ENCODE measurements around the gene NME9.

NME9 gene

DNA sequence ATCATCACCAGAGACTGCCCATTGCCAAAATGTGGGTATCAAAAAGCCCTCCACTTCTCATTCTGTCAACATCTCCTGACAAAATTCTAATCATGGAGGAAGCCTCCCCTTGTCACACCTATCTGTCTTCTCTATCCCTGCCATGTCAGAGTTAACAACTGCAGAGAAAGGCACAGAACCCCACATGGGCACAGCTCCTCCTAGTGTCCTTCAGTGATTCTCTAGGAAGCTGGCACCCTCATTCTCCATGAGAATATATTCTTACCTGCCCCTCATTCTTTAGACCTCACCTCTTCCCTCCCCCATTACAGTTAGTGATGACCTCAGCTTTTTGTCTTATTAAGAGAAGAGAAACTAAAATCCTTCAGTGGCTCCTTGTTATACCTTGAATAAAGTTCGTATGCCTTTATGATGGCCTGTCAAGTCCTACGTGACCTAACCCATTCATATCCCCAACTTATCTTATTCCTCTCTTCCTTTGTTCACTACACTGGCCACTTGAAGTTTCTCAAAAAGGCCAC is 44.6 kb downstream of the NME9 start:
- Histone ChIP-seq H3K27me3 (replicated peaks; ENCODE audit: control insufficient read depth, insufficient read depth, low read length) (no peaks in the 10 kb centered on the region), H3K4me3 (replicated peaks; ENCODE audit: low read depth, low read length) (no peak overlapping the region), H3K36me3 (ENCODE audit: control insufficient read depth, insufficient read depth, low read length) (peaks cover 16% of the 10 kb centered on the region)
- DNase-seq (ENCODE audit: extremely low read depth, insufficient read length), result no peak
- TF ChIP-seq CTCF (IDR thresholded peaks at IDR 0.05; ENCODE audit: insufficient read depth, low read length, poor library complexity, severe bottlenecking), result peak; percentile 21

- no peak overlapping the region for H3K4me3 ChIP-seq (replicated peaks; ENCODE audit: low read depth, low read length)
- H3K36me3 ChIP-seq (ENCODE audit: control insufficient read depth, insufficient read depth, low read length), result peaks cover 10% of the 10 kb centered on the region
- no peak for DNase-seq (ENCODE audit: extremely low read depth, insufficient read length)
- TF ChIP-seq CTCF (IDR thresholded peaks at IDR 0.05; ENCODE audit: insufficient read depth, low read length, poor library complexity, severe bottlenecking), result no peak
- no peaks in the 10 kb centered on the region for H3K27me3 ChIP-seq (replicated peaks; ENCODE audit: control insufficient read depth, insufficient read depth, low read length)
Observed at GRCh38 chr3:138284079-138284478, 45.6 kb downstream of the NME9 start.

- Histone ChIP-seq H3K4me3 (replicated peaks; ENCODE audit: low read depth, low read length) (no peak overlapping the region), H3K36me3 (ENCODE audit: control insufficient read depth, insufficient read depth, low read length) (peaks cover 10% of the 10 kb centered on the region), H3K27me3 (replicated peaks; ENCODE audit: control insufficient read depth, insufficient read depth, low read length) (no peaks in the 10 kb centered on the region)
- TF ChIP-seq CTCF (IDR thresholded peaks at IDR 0.05; ENCODE audit: insufficient read depth, low read length, poor library complexity, severe bottlenecking), result no peak
- no peak for DNase-seq (ENCODE audit: extremely low read depth, insufficient read length)
Observed at GRCh38 chr3:138282836-138283235, 46.8 kb downstream of the NME9 start.

GRCh38 chr3:138281561-138281960 is 48.1 kb downstream of the NME9 start:
- Histone ChIP-seq H3K36me3 (ENCODE audit: control insufficient read depth, insufficient read depth, low read length) (peaks cover 4% of the 10 kb centered on the region), H3K27me3 (replicated peaks; ENCODE audit: control insufficient read depth, insufficient read depth, low read length) (no peaks in the 10 kb centered on the region), H3K4me3 (replicated peaks; ENCODE audit: low read depth, low read length) (no peak overlapping the region)
- DNase-seq (ENCODE audit: extremely low read depth, insufficient read length), result no peak
- TF ChIP-seq CTCF (IDR thresholded peaks at IDR 0.05; ENCODE audit: insufficient read depth, low read length, poor library complexity, severe bottlenecking), result no peak

DNA sequence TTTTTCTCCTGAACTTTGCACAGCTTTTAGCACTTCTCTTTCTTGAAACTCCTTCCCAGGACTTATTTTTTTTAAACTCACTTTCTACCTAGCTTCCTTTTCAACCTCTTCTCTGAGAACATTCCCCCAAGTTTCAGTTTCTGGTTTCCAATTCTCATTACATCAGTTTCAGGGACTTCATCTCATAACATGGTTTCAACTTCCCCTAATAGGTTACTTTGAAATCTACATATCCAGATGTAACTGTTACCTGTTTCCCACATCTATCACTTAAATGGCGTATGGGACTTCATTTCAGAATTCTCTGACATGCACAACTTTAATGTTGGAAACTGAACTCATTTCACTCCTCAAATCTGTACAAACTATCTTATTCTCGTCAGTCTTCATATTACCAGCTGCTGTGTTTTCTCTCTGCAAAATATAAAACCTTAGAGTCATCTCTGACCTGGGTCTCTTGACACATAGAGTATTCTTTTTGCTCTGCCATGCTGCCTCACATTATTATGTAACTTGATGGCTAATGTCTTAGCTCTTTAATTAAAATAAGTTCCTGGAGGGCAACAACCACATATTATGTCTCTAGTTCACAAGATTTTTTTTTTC is 58.4 kb downstream of the NME9 start:
- no peak for TF ChIP-seq CTCF (IDR thresholded peaks at IDR 0.05; ENCODE audit: insufficient read depth, low read length, poor library complexity, severe bottlenecking)
- peaks cover 11% of the 10 kb centered on the region for H3K36me3 ChIP-seq (ENCODE audit: control insufficient read depth, insufficient read depth, low read length)
- peak; percentile 22 for DNase-seq (ENCODE audit: extremely low read depth, insufficient read length)
- H3K27me3 ChIP-seq (replicated peaks; ENCODE audit: control insufficient read depth, insufficient read depth, low read length), result no peaks in the 10 kb centered on the region
- H3K4me3 ChIP-seq (replicated peaks; ENCODE audit: low read depth, low read length), result no peak overlapping the region

- no peak for TF ChIP-seq CTCF (IDR thresholded peaks at IDR 0.05; ENCODE audit: insufficient read depth, low read length, poor library complexity, severe bottlenecking)
Observed at GRCh38 chr3:138270245-138270644, 59.4 kb downstream of the NME9 start.

More at GRCh38 chr3:138270245-138270644, 59.4 kb downstream of the NME9 start:
- H3K4me3 ChIP-seq (replicated peaks; ENCODE audit: low read depth, low read length), result no peak overlapping the region
- no peak for DNase-seq (ENCODE audit: extremely low read depth, insufficient read length)
- no peaks in the 10 kb centered on the region for H3K27me3 ChIP-seq (replicated peaks; ENCODE audit: control insufficient read depth, insufficient read depth, low read length)
- peaks cover 11% of the 10 kb centered on the region for H3K36me3 ChIP-seq (ENCODE audit: control insufficient read depth, insufficient read depth, low read length)
